Middle frontal gyrus (tissue), 1 donor: ENCODE measurements around the gene MMUT.
"Not testable (repeated sequence)": the region's sequence is repeated elsewhere in the genome, so short reads cannot be mapped to it uniquely, and the experiment has no call there.

Source experiments
- DNase-seq: peaks from one replicate; pipeline ENCODE4 v3.0.0-alpha.2; 2015; ENCODE audit warnings: low spot score; ENCODE audit errors: extremely low spot score

Gene MMUT

GRCh38 chr6:49462927-49463611 lies at the start of gene MMUT, which contains the start of gene CENPQ:
MMUT (minus strand) TSS chr6:49463253; CDS start chr6:49459466, 3,787 bp downstream.
CENPQ (plus strand) TSS chr6:49463370; CDS start chr6:49470177, 6,807 bp downstream.
- peak; percentile 87 for DNase-seq

- DNase-seq, result no peak
These were observed 46.3 kb upstream of the MMUT start for GRCh38 chr6:49509342-49509741.

GRCh38 chr6:49506569-49507111 lies 43.6 kb upstream of the MMUT start:
- no peak for DNase-seq

GRCh38 chr6:49504666-49505065 lies 41.6 kb upstream of the MMUT start:
- DNase-seq, result no peak

GRCh38 chr6:49499623-49500022 lies 36.6 kb upstream of the MMUT start, which contains the start of gene GLYATL3:
GLYATL3 (plus strand) TSS chr6:49499923; CDS start chr6:49511991, 12,068 bp downstream.
- DNase-seq, result no peak

- no peak for DNase-seq
These were observed 36.1 kb upstream of the MMUT start for GRCh38 chr6:49499126-49499525.

GRCh38 chr6:49497304-49497703 lies 34.3 kb upstream of the MMUT start:
- no peak for DNase-seq

GRCh38 chr6:49490633-49491032 lies 27.6 kb upstream of the MMUT start:
- DNase-seq, result no peak

- DNase-seq, result not testable (repeated sequence)
These were observed 20.3 kb upstream of the MMUT start for GRCh38 chr6:49483380-49483779.

GRCh38 chr6:49481846-49482245 lies 18.8 kb upstream of the MMUT start:
- not testable (repeated sequence) for DNase-seq

GRCh38 chr6:49479308-49479970 lies 16.4 kb upstream of the MMUT start:
- DNase-seq, result no peak

GRCh38 chr6:49476564-49476963 lies 13.5 kb upstream of the MMUT start:
- DNase-seq, result not testable (repeated sequence)

- DNase-seq, result no peak
These were observed 5.0 kb upstream of the MMUT start for GRCh38 chr6:49468042-49468441.

GRCh38 chr6:49464691-49465090 lies 1.6 kb upstream of the MMUT start:
- DNase-seq, result no peak

- no peak for DNase-seq
These were observed 537 bp upstream of the MMUT start for GRCh38 chr6:49463612-49463967.

GRCh38 chr6:49462599-49462926 lies 490 bp downstream of the MMUT start:
- no peak for DNase-seq

- DNase-seq, result no peak
These were observed 982 bp downstream of the MMUT start for GRCh38 chr6:49462071-49462470.

GRCh38 chr6:49457771-49458170 lies 5.3 kb downstream of the MMUT start:
- no peak for DNase-seq

GRCh38 chr6:49454787-49455709 lies 8.0 kb downstream of the MMUT start:
- DNase-seq, result no peak

- no peak for DNase-seq
These were observed 9.8 kb downstream of the MMUT start for GRCh38 chr6:49453221-49453620.

- DNase-seq, result no peak
These were observed 32.2 kb downstream of the MMUT start for GRCh38 chr6:49430866-49431265.

GRCh38 chr6:49430187-49430586 lies 32.9 kb downstream of the MMUT start:
- no peak for DNase-seq
